Measurements from ENCODE around the gene DPPA5.

GRCh38 chr6:73388800-73389512 lies 34.9 kb upstream of the DPPA5 start:
- peak; percentile 88 for TF ChIP-seq CTCF (IDR thresholded peaks at IDR 0.05)
- TF ChIP-seq ZFX (IDR thresholded peaks at IDR 0.05; ENCODE audit: borderline replicate concordance), result no peak
